ENCODE data around the gene HSPA4. TPM values are rescaled to one million over a fixed set of nuclear protein-coding genes. Genes with fewer than 3 reads are reported as not detected.

The HSPA4 gene
- 75.9 and 98.7 TPM in 2 replicates for total RNA-seq (ENCODE audit: low replicate concordance)

GRCh38 chr5:133051542-133052316, at the start of gene HSPA4:
Gene HSPA4 (plus strand): TSS chr5:133052013. CDS start chr5:133052251, 238 bp downstream.

GRCh38 chr5:133025804-133026663, 25.8 kb upstream of the HSPA4 start, which contains the start of gene ZCCHC10:
Gene ZCCHC10 (minus strand): TSS chr5:133026549. CDS start chr5:133026537, 12 bp downstream.

Other genes starting within 250 kb of the HSPA4 start
- gene SOWAHA, start 238.7 kb upstream of the HSPA4 start, total RNA-seq (ENCODE audit: low replicate concordance), result not detected in 2 replicates
- 1.1 and 3.2 TPM in 2 replicates for gene SHROOM1, start 221.4 kb upstream of the HSPA4 start, total RNA-seq (ENCODE audit: low replicate concordance)
- under 0.01 and 0.47 TPM in 2 replicates for gene GDF9, start 185.5 kb upstream of the HSPA4 start, total RNA-seq (ENCODE audit: low replicate concordance)
- 135 and 151 TPM in 2 replicates for gene UQCRQ, start 185.4 kb upstream of the HSPA4 start, total RNA-seq (ENCODE audit: low replicate concordance)
- 0.08 TPM in 1 of 2 replicates, not detected in the other for gene LEAP2, start 178.3 kb upstream of the HSPA4 start, total RNA-seq (ENCODE audit: low replicate concordance)
- gene AFF4, start 88.4 kb upstream of the HSPA4 start, total RNA-seq (ENCODE audit: low replicate concordance), result 12.9 and 30.7 TPM in 2 replicates
- 7.8 and 9.8 TPM in 2 replicates for gene ZCCHC10, start 25.5 kb upstream of the HSPA4 start, total RNA-seq (ENCODE audit: low replicate concordance)

All from smooth muscle cell of the coronary artery (primary cell).